Endothelial cell of umbilical vein (primary cell): ENCODE data around the gene DHRS7B. TPM values are rescaled to one million over a fixed set of nuclear protein-coding genes. Genes with fewer than 3 reads are reported as not detected.

ENCODE experiments used
- BruUV-seq: library from RNA; stranded (reverse); fragments of 400-500 nt; replicated peaks from 2 replicates; lab custom pipeline; 2021; lab: Mats Ljungman, UMichigan
- CTCF ChIA-PET: fragments of 300-600, 350-600 bp; sonication (Branson Sonifier 250); formaldehyde crosslinking; loops from one replicate; lab custom pipeline; 2021; ENCODE audit warnings: antibody characterized with exemption, inconsistent platforms; lab: Charles Lee
- POLR2A ChIA-PET: fragments of 300-600, 350-600 bp; sonication (Branson Sonifier 250); formaldehyde crosslinking; loops from one replicate; lab custom pipeline; 2021; ENCODE audit warnings: antibody characterized with exemption, inconsistent platforms; lab: Charles Lee
- DNase-seq: peaks from one replicate; pipeline ENCODE4 v3.0.0-alpha.2; 2011; ENCODE audit warnings: low read depth, low spot score
- FAIRE-seq: peaks from 2 replicates; lab custom pipeline; 2011; peaks lifted over from hg19 to GRCh38; lab: Jason Lieb, UNC
- H2AFZ ChIP-seq: 2 replicates; pipeline ENCODE4 v1.6.0; 2012; ENCODE audit warnings: low read depth, low read length, control low read depth, inconsistent platforms
- H3K27ac ChIP-seq: 2 replicates; pipeline ENCODE4 v1.5.1; 2011; ENCODE audit warnings: low read depth, mild to moderate bottlenecking, control low read depth, low read length, moderate library complexity; ENCODE audit not compliant: insufficient read depth
- H3K27me3 ChIP-seq, 2 experiments: 2 replicates each; pipeline versions ENCODE4 v1.6.0 to v1.6.1; 2011; ENCODE audit warnings: low read length in 2 of 2, mixed read lengths in 1 of 2; ENCODE audit not compliant: control insufficient read depth in 2 of 2, insufficient read depth in 2 of 2
- H3K36me3 ChIP-seq, 2 experiments: 2 replicates in 1 of 2; 3 replicates in 1 of 2; pipeline ENCODE4 v1.5.1; 2011; ENCODE audit warnings: low read length in 2 of 2, mild to moderate bottlenecking in 1 of 2, moderate library complexity in 1 of 2; ENCODE audit not compliant: control insufficient read depth in 2 of 2, insufficient read depth in 2 of 2; ENCODE audit errors: extremely low read depth in 1 of 2
- H3K4me1 ChIP-seq: 3 replicates; pipeline ENCODE4 v1.5.1; 2011; ENCODE audit warnings: mild to moderate bottlenecking, low read length; ENCODE audit not compliant: control insufficient read depth, insufficient read depth; ENCODE audit errors: extremely low read depth
- H3K4me2 ChIP-seq: 2 replicates; pipeline ENCODE4 v1.6.1; 2011; ENCODE audit warnings: low read length, control low read depth, mixed read lengths; ENCODE audit not compliant: insufficient read depth
- H3K4me3 ChIP-seq, 3 experiments: fragments of 200-600 bp in 1 of 3; sonication (generic), shearing (Covaris generic) in 1 of 3; replicated peaks in 1 of 3; 2 replicates each; pipeline ENCODE4 v1.5.1; 2011 to 2016; ENCODE audit warnings: control low read depth in 3 of 3, low read length in 3 of 3, mild to moderate bottlenecking in 2 of 3, inconsistent platforms in 1 of 3, low read depth in 1 of 3, moderate library complexity in 1 of 3; ENCODE audit not compliant: insufficient read depth in 1 of 3
- H3K79me2 ChIP-seq: 2 replicates; pipeline ENCODE4 v1.6.0; 2012; ENCODE audit warnings: low read length, inconsistent platforms; ENCODE audit not compliant: control insufficient read depth, insufficient read depth
- H3K9ac ChIP-seq: replicated peaks from 2 replicates; pipeline ENCODE3; 2011; ENCODE audit warnings: low read length, control low read depth; ENCODE audit not compliant: insufficient read depth; ENCODE audit errors: extremely low read depth
- H3K9me1 ChIP-seq: replicated peaks from 3 replicates; pipeline ENCODE4 v1.6.0; 2011; ENCODE audit warnings: mild to moderate bottlenecking, low read length; ENCODE audit not compliant: control insufficient read depth, insufficient read depth; ENCODE audit errors: extremely low read depth
- H3K9me3 ChIP-seq: replicated peaks from 2 replicates; pipeline ENCODE4 v1.5.1; 2012; ENCODE audit warnings: low read length, inconsistent platforms; ENCODE audit not compliant: control insufficient read depth, insufficient read depth
- H4K20me1 ChIP-seq: replicated peaks from 2 replicates; pipeline ENCODE3; 2011; ENCODE audit warnings: mild to moderate bottlenecking, low read length; ENCODE audit not compliant: control insufficient read depth, insufficient read depth; ENCODE audit errors: extremely low read depth
- EZH2 ChIP-seq: IDR thresholded peaks from 2 replicates; pipeline ENCODE4 v1.6.1; 2012; ENCODE audit warnings: borderline replicate concordance, low read depth, mild to moderate bottlenecking, moderate library complexity, low read length, inconsistent platforms; ENCODE audit not compliant: severe bottlenecking
- FOS ChIP-seq: IDR thresholded peaks from 2 replicates; pipeline ENCODE4 v1.6.1; 2011; ENCODE audit warnings: mild to moderate bottlenecking, low read length, moderate library complexity, borderline replicate concordance; ENCODE audit not compliant: insufficient read depth
- GATA2 ChIP-seq: IDR thresholded peaks from 2 replicates; pipeline ENCODE4 v1.7.0; 2011; ENCODE audit warnings: low read depth, mild to moderate bottlenecking, moderate library complexity, mixed read lengths, low read length; ENCODE audit not compliant: insufficient read length, insufficient read depth
- JUN ChIP-seq: IDR thresholded peaks from 2 replicates; pipeline ENCODE4 v1.6.1; 2011; ENCODE audit warnings: borderline replicate concordance, low read depth; ENCODE audit not compliant: insufficient read length, insufficient read depth
- MAX ChIP-seq: IDR thresholded peaks from 2 replicates; pipeline ENCODE4 v1.6.1; 2011; ENCODE audit not compliant: insufficient read depth, insufficient read length
- MYC ChIP-seq: IDR thresholded peaks from one replicate; pipeline ENCODE4 v1.6.1; 2011; ENCODE audit warnings: mild to moderate bottlenecking, low read depth, low read length
- POLR2A ChIP-seq: IDR thresholded peaks from 2 replicates; pipeline ENCODE4 v1.6.1; 2012; ENCODE audit warnings: low read depth, mild to moderate bottlenecking, control low read depth, low read length
- POLR2AphosphoS5 ChIP-seq: IDR thresholded peaks from 2 replicates; pipeline ENCODE4 v1.6.1; 2012; ENCODE audit warnings: low read depth, mild to moderate bottlenecking, control low read depth, low read length, moderate library complexity; ENCODE audit not compliant: insufficient read depth
- dilution Hi-C: fragments of 300-500 bp; cut with MboI; formaldehyde crosslinking; loops from one replicate; pipeline ENCODE4 v1.15.0; 2019; ENCODE audit warnings: low sequenced_read_pairs; ENCODE audit not compliant: extremely low pct_ligation_motif_present
- intact Hi-C: fragments of 100-400 bp; cut with micrococcal nuclease; formaldehyde crosslinking; loops from one replicate; pipeline ENCODE4 v1.10.0; 2022
- polyA plus RNA-seq, 4 experiments: library from polyadenylated mRNA; depleted of rRNA in 3 of 4; stranded (reverse) in 3 of 4; unstranded in 1 of 4; fragments of >200 nt; gene quantifications; 2 replicates each; pipeline versions ENCODE4 v1.2.1 to v1.2.3, GENCODE V29; 2011 to 2012; ENCODE audit warnings: missing spikeins in 1 of 4
- total RNA-seq: library from RNA; stranded (reverse); gene quantifications from 2 replicates; pipeline ENCODE4 v1.2.3, GENCODE V29; 2021
- TF ChIP-seq, protein P1 (sequence below), 2 donors: IDR thresholded peaks; 1 replicate in 1 of 2; 2 replicates in 1 of 2; pipeline ENCODE4 v1.5.1; 2011; ENCODE audit warnings: low read length in 2 of 2, mild to moderate bottlenecking in 2 of 2, moderate library complexity in 2 of 2, control low read depth in 1 of 2, inconsistent platforms in 1 of 2, low read depth in 1 of 2; ENCODE audit not compliant: insufficient read depth in 1 of 2; ENCODE audit errors: extremely low read depth in 1 of 2

The DHRS7B gene
- total and polyA plus RNA-seq, 2 donors (not counting 3 experiments of a cell fraction or from before 2014, with no cell fraction given), result 14.0 to 28.1 TPM

DNA sequence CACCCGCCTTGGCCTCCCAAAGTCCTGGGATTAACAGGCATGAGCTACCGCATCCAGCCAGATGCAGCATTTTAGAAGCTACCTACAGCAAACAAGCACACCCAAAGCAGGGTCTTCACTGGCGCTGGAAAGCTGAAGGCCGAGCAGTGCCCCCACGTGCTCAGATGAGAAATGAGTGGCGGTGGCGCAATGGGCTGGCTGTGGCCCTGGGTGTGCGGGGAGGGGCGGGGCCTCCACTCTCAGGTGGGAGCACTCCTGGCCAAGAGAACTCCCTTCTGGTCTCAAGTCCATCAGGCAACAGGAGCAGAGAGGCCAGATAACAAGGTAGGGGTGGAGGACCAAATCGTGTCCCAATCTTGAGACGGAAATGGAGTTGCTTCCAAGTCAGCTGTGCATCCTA, 75.1 kb downstream of the DHRS7B start:
- FAIRE-seq (no peak), DNase-seq (no peak)
- dilution Hi-C loops, result no loop called here
- H4K20me1 ChIP-seq, result no peaks in the 10 kb centered on the region
- POLR2A ChIA-PET, result no interaction called here
- no peak overlapping the region for H3K4me2 ChIP-seq
- H3K79me2 ChIP-seq, result peaks cover 84% of the 10 kb centered on the region
- no peak overlapping the region for H3K27ac ChIP-seq
- no TSS peak for BruUV-seq
- H3K4me1 ChIP-seq, result no peaks in the 10 kb centered on the region
- H3K9ac ChIP-seq, result no peak overlapping the region
- TF ChIP-seq POLR2AphosphoS5 (no peak), POLR2A (no peak), MYC (no peak), MAX (no peak), JUN (no peak), GATA2 (no peak), FOS (no peak), EZH2 (no peak)
- H3K4me3 ChIP-seq, result no peak overlapping the region
- H3K36me3 ChIP-seq, result peaks cover 2 to 10% of the 10 kb centered on the region in 2 experiments
- H3K27me3 ChIP-seq, result no peaks in the 10 kb centered on the region
- CTCF ChIA-PET, result interaction anchor here (1.8 kb wide), 1 partner anchor 73 kb away, joined by 4 read pairs; no protein-coding TSS in a partner anchor
- H3K9me1 ChIP-seq, result no peaks in the 10 kb centered on the region
- no peaks in the 10 kb centered on the region for H3K9me3 ChIP-seq
- intact Hi-C loops, result no loop called here
- H2AFZ ChIP-seq, result no peak overlapping the region

GRCh38 chr17:21202512-21202911, 75.7 kb downstream of the DHRS7B start:
- no peaks in the 10 kb centered on the region for H4K20me1 ChIP-seq
- intact Hi-C loops, result no loop called here
- no peak for DNase-seq
- H3K27ac ChIP-seq, result no peak overlapping the region
- CTCF ChIA-PET, result interaction anchor here (1.0 kb wide), 1 partner anchor 83 kb away, joined by 3 read pairs; no protein-coding TSS in a partner anchor
- H3K36me3 ChIP-seq, result peaks cover 2 to 7% of the 10 kb centered on the region in 2 experiments
- H3K79me2 ChIP-seq, result peaks cover 90% of the 10 kb centered on the region
- H3K27me3 ChIP-seq, result no peaks in the 10 kb centered on the region
- no peak for FAIRE-seq
- no peak overlapping the region for H2AFZ ChIP-seq
- POLR2A ChIA-PET, result no interaction called here
- no peaks in the 10 kb centered on the region for H3K9me3 ChIP-seq
- no peaks in the 10 kb centered on the region for H3K9me1 ChIP-seq
- H3K4me3 ChIP-seq, result no peak overlapping the region
- BruUV-seq, result no TSS peak
- TF ChIP-seq GATA2 (no peak), JUN (no peak), MYC (no peak), EZH2 (no peak), FOS (no peak), MAX (no peak), POLR2AphosphoS5 (no peak)
- TF ChIP-seq, protein P1, sequence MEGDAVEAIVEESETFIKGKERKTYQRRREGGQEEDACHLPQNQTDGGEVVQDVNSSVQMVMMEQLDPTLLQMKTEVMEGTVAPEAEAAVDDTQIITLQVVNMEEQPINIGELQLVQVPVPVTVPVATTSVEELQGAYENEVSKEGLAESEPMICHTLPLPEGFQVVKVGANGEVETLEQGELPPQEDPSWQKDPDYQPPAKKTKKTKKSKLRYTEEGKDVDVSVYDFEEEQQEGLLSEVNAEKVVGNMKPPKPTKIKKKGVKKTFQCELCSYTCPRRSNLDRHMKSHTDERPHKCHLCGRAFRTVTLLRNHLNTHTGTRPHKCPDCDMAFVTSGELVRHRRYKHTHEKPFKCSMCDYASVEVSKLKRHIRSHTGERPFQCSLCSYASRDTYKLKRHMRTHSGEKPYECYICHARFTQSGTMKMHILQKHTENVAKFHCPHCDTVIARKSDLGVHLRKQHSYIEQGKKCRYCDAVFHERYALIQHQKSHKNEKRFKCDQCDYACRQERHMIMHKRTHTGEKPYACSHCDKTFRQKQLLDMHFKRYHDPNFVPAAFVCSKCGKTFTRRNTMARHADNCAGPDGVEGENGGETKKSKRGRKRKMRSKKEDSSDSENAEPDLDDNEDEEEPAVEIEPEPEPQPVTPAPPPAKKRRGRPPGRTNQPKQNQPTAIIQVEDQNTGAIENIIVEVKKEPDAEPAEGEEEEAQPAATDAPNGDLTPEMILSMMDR (IDR thresholded peaks at IDR 0.05; ENCODE audit: extremely low read depth in 1 of 2, insufficient read depth in 1 of 2, low read depth in 1 of 2, low read length in 2 of 2), result no peak
- dilution Hi-C loops, result no loop called here
- H3K9ac ChIP-seq, result no peak overlapping the region
- H3K4me1 ChIP-seq, result no peaks in the 10 kb centered on the region
- H3K4me2 ChIP-seq, result no peak overlapping the region
